Kidney (tissue), 14 donors: ENCODE data around the gene NSUN2. TPM values are rescaled to one million over a fixed set of nuclear protein-coding genes. Genes with fewer than 3 reads are reported as not detected.
"Not testable (repeated sequence)": the region's sequence is repeated elsewhere in the genome, so short reads cannot be mapped to it uniquely, and the experiment has no call there.

Experiments
- DNase-seq, 5 donors: peaks; one replicate each; pipeline ENCODE4 v3.0.0-alpha.2; 2013 to 2020
- FAIRE-seq: peaks from 2 replicates; lab custom pipeline; 2012; peaks lifted over from hg19 to GRCh38; lab: Jason Lieb, UNC
- H3K27ac ChIP-seq, 2 donors: one replicate each; pipeline ENCODE4 v1.7.0; 2013; ENCODE audit warnings: low read depth in 2 of 2, low read length in 2 of 2, inconsistent platforms in 1 of 2
- H3K27me3 ChIP-seq: one replicate; pipeline ENCODE4 v1.7.1; 2013; ENCODE audit warnings: low read length, inconsistent platforms; ENCODE audit not compliant: control insufficient read depth, insufficient read depth
- H3K36me3 ChIP-seq, 3 donors: one replicate each; pipeline versions ENCODE4 v1.7.0 to v1.7.1; 2013; ENCODE audit warnings: low read length in 3 of 3, control low read depth in 1 of 3, inconsistent platforms in 1 of 3; ENCODE audit not compliant: insufficient read depth in 3 of 3, control insufficient read depth in 2 of 3
- H3K4me1 ChIP-seq, 3 donors: one replicate each; pipeline versions ENCODE4 v1.7.0 to v1.7.1; 2013; ENCODE audit warnings: low read length in 3 of 3, inconsistent platforms in 1 of 3, low read depth in 1 of 3; ENCODE audit not compliant: control insufficient read depth in 2 of 3, insufficient read depth in 2 of 3
- H3K4me3 ChIP-seq, 3 donors: one replicate each; pipeline versions ENCODE4 v1.7.0 to v1.8.1; 2013; ENCODE audit warnings: low read length in 3 of 3, control low read depth in 1 of 3, inconsistent platforms in 1 of 3
- H3K9ac ChIP-seq, 3 donors: one replicate each; pipeline versions ENCODE4 v1.7.0 to v1.7.1; 2013; ENCODE audit warnings: low read length in 3 of 3, control low read depth in 1 of 3, inconsistent platforms in 1 of 3
- H3K9me3 ChIP-seq, 3 donors: one replicate each; pipeline versions ENCODE4 v1.7.0 to v1.7.1; 2013; ENCODE audit warnings: low read length in 3 of 3, control low read depth in 1 of 3, inconsistent platforms in 1 of 3; ENCODE audit not compliant: control insufficient read depth in 2 of 3, insufficient read depth in 1 of 3
- CTCF ChIP-seq: IDR thresholded peaks from 3 replicates; pipeline ENCODE4 v1.5.1; 2012; ENCODE audit warnings: mild to moderate bottlenecking, moderate library complexity, borderline replicate concordance; ENCODE audit not compliant: insufficient read depth; ENCODE audit errors: extremely low read depth
- intact Hi-C: fragments of 100-400 bp; cut with DNase I; formaldehyde crosslinking; loops from one replicate; pipeline ENCODE4 v1.11.1; 2022
- polyA plus RNA-seq: library from polyadenylated mRNA; stranded (reverse); fragments of 350-450 nt; fragmentation: Illumina TruSeq; extraction: RNeasy Lipid Tissue Mini Kit (QIAGEN cat#74804); gene quantifications from one replicate; pipeline ENCODE4 v1.2.3, GENCODE V29; 2014; ENCODE audit warnings: low read depth, low replicate concordance; ENCODE audit not compliant: insufficient read depth
- total RNA-seq: library from RNA; stranded (reverse); fragmentation: NEBNext Ultra II Directional; extraction: Animal tissue kit (Norgen Biotek cat#: 25700); gene quantifications from one replicate; pipeline ENCODE4 v1.2.1, GENCODE V29; 2021
- donor health status: control.
- donor health status: control.
- donor health status: control.
- donor health status: control.
- donor health status: control.
- donor health status: DM: yes; HTN: yes; CAD: no.
- donor health status: Normal renal cell carcinoma (clear cell type).

NSUN2 gene
- total and polyA plus RNA-seq, 2 donors from 2014 or later: 16.9 to 48.9 TPM

- Histone ChIP-seq H3K27ac (no peak overlapping the region), H3K27me3 (no peaks in the 10 kb centered on the region), H3K9me3 (no peaks in the 10 kb centered on the region), H3K9ac (no peak overlapping the region), H3K4me3 (no peak overlapping the region), H3K36me3 (peaks cover 0 to 3% (median 3%) of the 10 kb centered on the region in 3 donors), H3K4me1 (no peaks in the 10 kb centered on the region)
- intact Hi-C loops: no loop called here
- DNase-seq (no peak), FAIRE-seq (no peak)
- TF ChIP-seq CTCF: no peak
Measured at GRCh38 chr5:6649186-6649585, 16.3 kb upstream of the NSUN2 start.

GRCh38 chr5:6645571-6646362 lies 12.9 kb upstream of the NSUN2 start:
- H3K9ac ChIP-seq, intact Hi-C loops, H3K36me3 ChIP-seq, H3K27ac ChIP-seq, H3K4me3 ChIP-seq, H3K27me3 ChIP-seq, H3K4me1 ChIP-seq, FAIRE-seq, H3K9me3 ChIP-seq, DNase-seq: not testable (repeated sequence)

DNA sequence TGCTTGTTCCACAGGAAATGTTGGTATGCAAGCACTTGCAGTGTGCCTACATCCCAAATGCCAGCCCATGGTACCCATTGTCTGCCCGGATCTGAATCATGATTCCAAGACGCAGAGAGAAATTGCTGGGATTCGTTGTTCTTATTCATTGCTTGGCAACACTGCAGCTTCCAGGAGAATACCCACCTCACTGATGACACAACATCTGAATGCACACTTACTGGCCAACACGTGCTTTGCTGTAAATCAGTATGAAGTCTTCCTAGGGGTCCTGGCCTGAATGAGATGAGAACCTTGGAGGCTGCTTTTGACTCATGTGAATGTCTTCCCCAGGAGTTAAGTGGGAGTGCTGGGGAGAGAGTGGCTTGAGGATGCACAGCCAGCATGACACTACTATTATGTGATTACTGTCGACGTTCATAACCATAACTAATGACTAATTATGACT lies 12.0 kb upstream of the NSUN2 start:
- no peak for TF ChIP-seq CTCF
- Histone ChIP-seq H3K27ac (no peak overlapping the region), H3K9ac (no peak overlapping the region), H3K9me3 (no peaks in the 10 kb centered on the region), H3K4me3 (no peak overlapping the region), H3K36me3 (peaks cover 0 to 3% (median 0%) of the 10 kb centered on the region in 3 donors), H3K27me3 (no peaks in the 10 kb centered on the region), H3K4me1 (no peaks in the 10 kb centered on the region)
- intact Hi-C loops: no loop called here
- DNase-seq (no peak), FAIRE-seq (no peak)

GRCh38 chr5:6642655-6643054 lies 9.8 kb upstream of the NSUN2 start:
- FAIRE-seq (no peak), DNase-seq (no peak)
- intact Hi-C loops: no loop called here
- Histone ChIP-seq H3K4me3 (no peak overlapping the region), H3K36me3 (peaks cover 0 to 3% (median 0%) of the 10 kb centered on the region in 3 donors), H3K27ac (no peak overlapping the region), H3K9me3 (no peaks in the 10 kb centered on the region), H3K4me1 (no peaks in the 10 kb centered on the region), H3K27me3 (no peaks in the 10 kb centered on the region), H3K9ac (no peak overlapping the region)
- TF ChIP-seq CTCF: no peak
